Liver (tissue), 9 donors: Measurements from ENCODE around the gene MYL3. TPM values are rescaled to one million over a fixed set of nuclear protein-coding genes. Genes with fewer than 3 reads are reported as not detected.

Source experiments
- DNase-seq: peaks from one replicate; pipeline ENCODE4 v3.0.0-alpha.2; 2017; ENCODE audit warnings: low spot score
- H3K27ac ChIP-seq, 2 donors: one replicate each; pipeline ENCODE4 v1.7.0; 2013; ENCODE audit warnings: inconsistent platforms in 2 of 2, low read length in 2 of 2, control low read depth in 1 of 2, low read depth in 1 of 2, mild to moderate bottlenecking in 1 of 2
- H3K27me3 ChIP-seq, 4 donors: one replicate each; pipeline versions ENCODE4 v1.6.1 to v1.7.0; 2013; ENCODE audit warnings: low read length in 3 of 4, inconsistent platforms in 1 of 4, mild to moderate bottlenecking in 1 of 4, moderate library complexity in 1 of 4; ENCODE audit not compliant: control insufficient read depth in 4 of 4, insufficient read depth in 4 of 4
- H3K36me3 ChIP-seq, 4 donors: one replicate each; pipeline versions ENCODE4 v1.6.1 to v1.7.0; 2013; ENCODE audit warnings: low read length in 3 of 4, mild to moderate bottlenecking in 3 of 4, low read depth in 1 of 4, moderate library complexity in 1 of 4; ENCODE audit not compliant: control insufficient read depth in 4 of 4, insufficient read depth in 3 of 4
- H3K4me1 ChIP-seq, 4 donors: one replicate each; pipeline versions ENCODE4 v1.6.1 to v1.7.0; 2013; ENCODE audit warnings: low read length in 3 of 4, mild to moderate bottlenecking in 3 of 4, moderate library complexity in 1 of 4; ENCODE audit not compliant: control insufficient read depth in 4 of 4, insufficient read depth in 4 of 4
- H3K4me3 ChIP-seq, 3 donors: one replicate each; pipeline versions ENCODE4 v1.6.1 to v1.7.0; 2013; ENCODE audit warnings: low read length in 3 of 3, control low read depth in 1 of 3, low read depth in 1 of 3, mild to moderate bottlenecking in 1 of 3
- H3K9ac ChIP-seq, 2 donors: one replicate each; pipeline ENCODE4 v1.7.0; 2013; ENCODE audit warnings: low read length in 2 of 2, mild to moderate bottlenecking in 2 of 2, moderate library complexity in 2 of 2, control low read depth in 1 of 2, low read depth in 1 of 2
- H3K9me3 ChIP-seq, 4 donors: one replicate each; pipeline versions ENCODE4 v1.6.1 to v1.7.0; 2013; ENCODE audit warnings: low read length in 3 of 4; ENCODE audit not compliant: control insufficient read depth in 4 of 4
- EGR1 ChIP-seq, 2 donors: IDR thresholded peaks; 2 replicates each; pipeline ENCODE4 v1.6.1; 2016 to 2018; ENCODE audit warnings: antibody characterized with exemption in 2 of 2, low read depth in 2 of 2
- FOXA1 ChIP-seq: IDR thresholded peaks from 2 replicates; pipeline ENCODE4 v1.6.1; 2016; ENCODE audit warnings: antibody characterized with exemption
- FOXA2 ChIP-seq: IDR thresholded peaks from 2 replicates; pipeline ENCODE4 v1.6.1; 2016; ENCODE audit warnings: antibody characterized with exemption
- GABPA ChIP-seq, 2 donors: IDR thresholded peaks in 1 of 2; conservative IDR thresholded peaks in 1 of 2; 2 replicates each; pipeline ENCODE4 v1.6.1; 2016; ENCODE audit warnings: antibody characterized with exemption in 2 of 2, mild to moderate bottlenecking in 1 of 2, moderate library complexity in 1 of 2
- HNF4A ChIP-seq, 2 donors: conservative IDR thresholded peaks; 2 replicates each; pipeline ENCODE4 v1.6.1; 2016; ENCODE audit warnings: antibody characterized with exemption in 2 of 2, mild to moderate bottlenecking in 2 of 2
- HNF4G ChIP-seq: IDR thresholded peaks from 2 replicates; pipeline ENCODE4 v1.6.1; 2016; ENCODE audit warnings: antibody characterized with exemption
- JUND ChIP-seq, 2 donors: IDR thresholded peaks; 2 replicates each; pipeline ENCODE4 v1.6.1; 2016; ENCODE audit warnings: antibody characterized with exemption in 2 of 2
- NR2F2 ChIP-seq: IDR thresholded peaks from 2 replicates; pipeline ENCODE4 v1.6.1; 2016; ENCODE audit warnings: antibody characterized with exemption
- RAD21 ChIP-seq, 2 donors: IDR thresholded peaks; 2 replicates each; pipeline ENCODE4 v1.6.1; 2016; ENCODE audit warnings: antibody characterized with exemption in 2 of 2, mild to moderate bottlenecking in 2 of 2
- RXRA ChIP-seq, 2 donors: IDR thresholded peaks; 2 replicates each; pipeline ENCODE4 v1.6.1; 2017 to 2018; ENCODE audit warnings: antibody characterized with exemption in 2 of 2, mild to moderate bottlenecking in 1 of 2
- TAF1 ChIP-seq: conservative IDR thresholded peaks from 2 replicates; pipeline ENCODE4 v1.6.1; 2016; ENCODE audit warnings: antibody characterized with exemption, mild to moderate bottlenecking
- YY1 ChIP-seq: IDR thresholded peaks from 2 replicates; pipeline ENCODE4 v1.6.1; 2016; ENCODE audit warnings: antibody characterized with exemption, mild to moderate bottlenecking
- WGBS: extraction: QIAGEN DNeasy Blood & Tissue Kit; methylation state at CpG from one replicate; pipeline ENCODE4 v1.1.7; 2013; 5-methylcytosine and 5-hydroxymethylcytosine counted together
- polyA plus RNA-seq, 2 donors: library from polyadenylated mRNA; stranded (reverse) in 1 of 2; unstranded in 1 of 2; fragments of 200-250 nt in 1 of 2; fragments of >200 nt in 1 of 2; fragmentation: Nextera tagmentation in 1 of 2; extraction: Ambion mirVana in 1 of 2; gene quantifications; one replicate each; pipeline versions ENCODE4 v1.2.1 to v1.2.3, GENCODE V29; 2013 to 2015
- total RNA-seq, 2 donors: library from RNA; depleted of rRNA; stranded (reverse); fragments of >200 nt; gene quantifications; one replicate each; pipeline ENCODE4 v1.2.3, GENCODE V29; 2014
- TF ChIP-seq, protein P1 (sequence below): IDR thresholded peaks from 2 replicates; pipeline ENCODE4 v1.6.1; 2016; ENCODE audit warnings: antibody characterized with exemption
- TF ChIP-seq, protein P2 (sequence below): fragments of 150-350 bp; IDR thresholded peaks from 2 replicates; pipeline ENCODE4 v1.5.1; 2017; ENCODE audit warnings: improper control_type of control experiment, low read depth, low read length; ENCODE audit not compliant: missing input control
- TF ChIP-seq, protein P3 (sequence below): IDR thresholded peaks from 2 replicates; pipeline ENCODE4 v1.6.1; 2016; ENCODE audit warnings: antibody characterized with exemption, mild to moderate bottlenecking
- TF ChIP-seq, protein P4 (sequence below): IDR thresholded peaks from 2 replicates; pipeline ENCODE4 v1.6.1; 2016; ENCODE audit warnings: antibody characterized with exemption
- TF ChIP-seq, protein P5 (sequence below): IDR thresholded peaks from 2 replicates; pipeline ENCODE4 v1.6.1; 2016; ENCODE audit warnings: antibody characterized with exemption
- donor health status: healthy.
- donor health status: healthy.
- donor health status: healthy.
- donor health status: healthy.
- donor health status: healthy.

The MYL3 gene
- total and polyA plus RNA-seq, 4 donors, result 0.51 to 1.3 (median 0.81) TPM

DNA sequence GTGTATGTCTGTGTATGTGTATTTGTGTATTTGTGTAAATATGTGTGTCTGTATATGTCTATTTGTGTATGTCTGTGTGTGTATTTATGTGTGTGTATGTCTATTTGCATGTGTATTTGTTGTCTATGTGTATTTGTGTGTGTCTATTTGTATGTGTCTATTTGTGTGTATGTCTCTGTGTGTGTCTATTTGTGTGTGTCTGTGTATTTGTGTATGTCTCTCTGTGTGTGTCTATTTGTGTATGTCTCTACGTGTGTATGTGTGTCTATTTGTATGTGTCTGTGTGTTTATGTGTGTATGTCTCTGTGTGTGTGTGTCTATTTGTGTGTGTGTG, 44.7 kb upstream of the MYL3 start:
- peak overlapping the region in 1 of 2 donors; percentile 44 for H3K27ac ChIP-seq
- H3K36me3 ChIP-seq, result no peaks in the 10 kb centered on the region
- no peaks in the 10 kb centered on the region for H3K27me3 ChIP-seq
- no peak overlapping the region for H3K9ac ChIP-seq
- peaks cover 5 to 22% (median 18%) of the 10 kb centered on the region in 4 donors for H3K4me1 ChIP-seq
- 16% methylated on average over 1 of the region's 1 CpG for WGBS
- H3K9me3 ChIP-seq, result no peaks in the 10 kb centered on the region
- TF ChIP-seq RXRA (IDR thresholded peaks at IDR 0.05) (peak in 1 of 2 donors; percentile 17), TAF1 (no peak)
- DNase-seq, result no peak
- H3K4me3 ChIP-seq, result no peak overlapping the region

DNA sequence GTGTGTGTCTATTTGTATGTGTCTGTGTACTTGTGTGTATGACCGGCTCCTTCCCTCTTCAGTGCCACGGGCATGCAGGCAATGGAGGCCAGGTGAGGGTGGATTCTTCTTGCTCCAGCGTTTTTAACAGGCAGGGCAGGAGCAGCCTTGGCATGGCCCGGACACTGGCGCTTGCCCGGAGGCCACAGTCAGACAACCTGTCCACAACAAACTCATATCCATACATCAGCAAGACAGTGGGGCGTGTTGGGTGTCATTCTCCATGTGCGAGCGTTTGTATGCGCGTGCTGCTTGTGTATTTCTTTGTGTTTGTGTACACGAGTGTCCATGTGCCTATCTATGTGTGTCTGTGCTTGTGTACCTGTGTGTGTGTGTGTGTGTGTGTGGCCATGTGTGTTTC, 44.0 kb upstream of the MYL3 start:
- Histone ChIP-seq H3K27me3 (no peaks in the 10 kb centered on the region), H3K36me3 (no peaks in the 10 kb centered on the region), H3K9ac (no peak overlapping the region), H3K4me3 (no peak overlapping the region), H3K27ac (no peak overlapping the region), H3K4me1 (peaks cover 5 to 22% (median 18%) of the 10 kb centered on the region in 4 donors), H3K9me3 (no peaks in the 10 kb centered on the region)
- TF ChIP-seq, protein P1, sequence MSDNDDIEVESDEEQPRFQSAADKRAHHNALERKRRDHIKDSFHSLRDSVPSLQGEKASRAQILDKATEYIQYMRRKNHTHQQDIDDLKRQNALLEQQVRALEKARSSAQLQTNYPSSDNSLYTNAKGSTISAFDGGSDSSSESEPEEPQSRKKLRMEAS, result no peak
- no peak for TF ChIP-seq FOXA2
- TF ChIP-seq, protein P2, sequence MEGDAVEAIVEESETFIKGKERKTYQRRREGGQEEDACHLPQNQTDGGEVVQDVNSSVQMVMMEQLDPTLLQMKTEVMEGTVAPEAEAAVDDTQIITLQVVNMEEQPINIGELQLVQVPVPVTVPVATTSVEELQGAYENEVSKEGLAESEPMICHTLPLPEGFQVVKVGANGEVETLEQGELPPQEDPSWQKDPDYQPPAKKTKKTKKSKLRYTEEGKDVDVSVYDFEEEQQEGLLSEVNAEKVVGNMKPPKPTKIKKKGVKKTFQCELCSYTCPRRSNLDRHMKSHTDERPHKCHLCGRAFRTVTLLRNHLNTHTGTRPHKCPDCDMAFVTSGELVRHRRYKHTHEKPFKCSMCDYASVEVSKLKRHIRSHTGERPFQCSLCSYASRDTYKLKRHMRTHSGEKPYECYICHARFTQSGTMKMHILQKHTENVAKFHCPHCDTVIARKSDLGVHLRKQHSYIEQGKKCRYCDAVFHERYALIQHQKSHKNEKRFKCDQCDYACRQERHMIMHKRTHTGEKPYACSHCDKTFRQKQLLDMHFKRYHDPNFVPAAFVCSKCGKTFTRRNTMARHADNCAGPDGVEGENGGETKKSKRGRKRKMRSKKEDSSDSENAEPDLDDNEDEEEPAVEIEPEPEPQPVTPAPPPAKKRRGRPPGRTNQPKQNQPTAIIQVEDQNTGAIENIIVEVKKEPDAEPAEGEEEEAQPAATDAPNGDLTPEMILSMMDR, result no peak
- no peak for TF ChIP-seq HNF4A (conservative IDR thresholded peaks at IDR 0.05)
- TF ChIP-seq, protein P3, sequence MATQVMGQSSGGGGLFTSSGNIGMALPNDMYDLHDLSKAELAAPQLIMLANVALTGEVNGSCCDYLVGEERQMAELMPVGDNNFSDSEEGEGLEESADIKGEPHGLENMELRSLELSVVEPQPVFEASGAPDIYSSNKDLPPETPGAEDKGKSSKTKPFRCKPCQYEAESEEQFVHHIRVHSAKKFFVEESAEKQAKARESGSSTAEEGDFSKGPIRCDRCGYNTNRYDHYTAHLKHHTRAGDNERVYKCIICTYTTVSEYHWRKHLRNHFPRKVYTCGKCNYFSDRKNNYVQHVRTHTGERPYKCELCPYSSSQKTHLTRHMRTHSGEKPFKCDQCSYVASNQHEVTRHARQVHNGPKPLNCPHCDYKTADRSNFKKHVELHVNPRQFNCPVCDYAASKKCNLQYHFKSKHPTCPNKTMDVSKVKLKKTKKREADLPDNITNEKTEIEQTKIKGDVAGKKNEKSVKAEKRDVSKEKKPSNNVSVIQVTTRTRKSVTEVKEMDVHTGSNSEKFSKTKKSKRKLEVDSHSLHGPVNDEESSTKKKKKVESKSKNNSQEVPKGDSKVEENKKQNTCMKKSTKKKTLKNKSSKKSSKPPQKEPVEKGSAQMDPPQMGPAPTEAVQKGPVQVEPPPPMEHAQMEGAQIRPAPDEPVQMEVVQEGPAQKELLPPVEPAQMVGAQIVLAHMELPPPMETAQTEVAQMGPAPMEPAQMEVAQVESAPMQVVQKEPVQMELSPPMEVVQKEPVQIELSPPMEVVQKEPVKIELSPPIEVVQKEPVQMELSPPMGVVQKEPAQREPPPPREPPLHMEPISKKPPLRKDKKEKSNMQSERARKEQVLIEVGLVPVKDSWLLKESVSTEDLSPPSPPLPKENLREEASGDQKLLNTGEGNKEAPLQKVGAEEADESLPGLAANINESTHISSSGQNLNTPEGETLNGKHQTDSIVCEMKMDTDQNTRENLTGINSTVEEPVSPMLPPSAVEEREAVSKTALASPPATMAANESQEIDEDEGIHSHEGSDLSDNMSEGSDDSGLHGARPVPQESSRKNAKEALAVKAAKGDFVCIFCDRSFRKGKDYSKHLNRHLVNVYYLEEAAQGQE, result no peak
- TF ChIP-seq RXRA (IDR thresholded peaks at IDR 0.05), result no peak
- TF ChIP-seq, protein P4, sequence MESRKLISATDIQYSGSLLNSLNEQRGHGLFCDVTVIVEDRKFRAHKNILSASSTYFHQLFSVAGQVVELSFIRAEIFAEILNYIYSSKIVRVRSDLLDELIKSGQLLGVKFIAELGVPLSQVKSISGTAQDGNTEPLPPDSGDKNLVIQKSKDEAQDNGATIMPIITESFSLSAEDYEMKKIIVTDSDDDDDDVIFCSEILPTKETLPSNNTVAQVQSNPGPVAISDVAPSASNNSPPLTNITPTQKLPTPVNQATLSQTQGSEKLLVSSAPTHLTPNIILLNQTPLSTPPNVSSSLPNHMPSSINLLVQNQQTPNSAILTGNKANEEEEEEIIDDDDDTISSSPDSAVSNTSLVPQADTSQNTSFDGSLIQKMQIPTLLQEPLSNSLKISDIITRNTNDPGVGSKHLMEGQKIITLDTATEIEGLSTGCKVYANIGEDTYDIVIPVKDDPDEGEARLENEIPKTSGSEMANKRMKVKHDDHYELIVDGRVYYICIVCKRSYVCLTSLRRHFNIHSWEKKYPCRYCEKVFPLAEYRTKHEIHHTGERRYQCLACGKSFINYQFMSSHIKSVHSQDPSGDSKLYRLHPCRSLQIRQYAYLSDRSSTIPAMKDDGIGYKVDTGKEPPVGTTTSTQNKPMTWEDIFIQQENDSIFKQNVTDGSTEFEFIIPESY, result no peak
- no peak for TF ChIP-seq RAD21 (IDR thresholded peaks at IDR 0.05)
- no peak for TF ChIP-seq EGR1 (IDR thresholded peaks at IDR 0.05; ENCODE audit: low read depth in 2 of 2)
- no peak for TF ChIP-seq HNF4G
- TF ChIP-seq JUND (IDR thresholded peaks at IDR 0.05), result no peak
- TF ChIP-seq NR2F2, result no peak
- no peak for TF ChIP-seq FOXA1
- TF ChIP-seq, protein P5, sequence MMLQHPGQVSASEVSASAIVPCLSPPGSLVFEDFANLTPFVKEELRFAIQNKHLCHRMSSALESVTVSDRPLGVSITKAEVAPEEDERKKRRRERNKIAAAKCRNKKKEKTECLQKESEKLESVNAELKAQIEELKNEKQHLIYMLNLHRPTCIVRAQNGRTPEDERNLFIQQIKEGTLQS, result no peak
- TF ChIP-seq YY1, result no peak
- TF ChIP-seq GABPA (IDR thresholded peaks at IDR 0.05 in 1 of 2, conservative IDR thresholded peaks at IDR 0.05 in 1 of 2), result no peak
- no peak for TF ChIP-seq TAF1
- DNase-seq, result no peak
- WGBS, result 78% methylated on average over 12 of the region's 12 CpGs
